T-helper 1 cell treated with Interleukin-12 subunit alpha and Interleukin-12 subunit beta and Interleukin-4 antibody, amounts not matched to agents 30 μg/mL and 1 μg/mL, for 36 hours (primary cell): ENCODE results near the gene RAMAC.
"Not testable (repeated sequence)": the region's sequence is repeated elsewhere in the genome, so short reads cannot be mapped to it uniquely, and the experiment has no call there.

ENCODE experiments used
- H3K27ac Mint-ChIP-seq: one replicate; pipeline ENCODE4 v1.8.0; 2021; ENCODE audit warnings: mild to moderate bottlenecking, mixed read lengths
- H3K27me3 Mint-ChIP-seq: one replicate; pipeline ENCODE4 v1.8.0; 2021; ENCODE audit warnings: low read depth, mixed read lengths
- H3K36me3 Mint-ChIP-seq: one replicate; pipeline ENCODE4 v1.8.0; 2021; ENCODE audit warnings: low read depth, mixed read lengths
- H3K4me1 Mint-ChIP-seq: one replicate; pipeline ENCODE4 v1.8.0; 2021; ENCODE audit warnings: low read depth, mixed read lengths
- H3K4me3 Mint-ChIP-seq: one replicate; pipeline ENCODE4 v1.8.0; 2021; ENCODE audit warnings: mild to moderate bottlenecking, moderate library complexity, mixed read lengths
- H3K9me3 Mint-ChIP-seq: one replicate; pipeline ENCODE4 v1.8.0; 2021; ENCODE audit warnings: mixed read lengths

RAMAC gene

DNA sequence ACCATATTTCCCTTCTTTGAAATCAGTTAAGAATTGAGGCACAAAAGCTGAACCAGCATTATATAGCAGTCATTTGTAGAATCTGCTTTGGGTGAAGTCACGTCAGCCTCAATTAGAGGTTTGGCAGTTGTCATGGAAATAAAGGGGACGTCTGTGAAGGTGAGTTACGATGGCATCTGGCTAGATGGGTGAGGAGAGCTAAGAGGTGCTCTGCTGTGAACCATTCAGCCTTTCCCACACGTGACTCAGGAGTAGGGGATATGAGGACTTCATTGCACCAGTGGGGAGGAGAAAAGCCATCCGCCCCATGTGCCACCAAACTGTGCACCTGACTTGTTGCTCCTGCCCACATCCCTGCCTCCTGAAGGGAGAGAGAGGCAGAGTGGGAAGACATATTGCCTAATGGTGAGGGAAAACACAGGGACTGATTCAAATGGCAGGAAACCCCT lies 28.2 kb downstream of the RAMAC start:
- H3K4me1 Mint-ChIP-seq = peaks cover 40% of the 10 kb centered on the region

GRCh38 chr15:83015361-83015760 lies 29.4 kb downstream of the RAMAC start:
- H3K27me3 Mint-ChIP-seq = no peaks in the 10 kb centered on the region
- H3K27ac Mint-ChIP-seq = no peak overlapping the region
- peaks cover 33% of the 10 kb centered on the region for H3K4me1 Mint-ChIP-seq
- peaks cover 26% of the 10 kb centered on the region for H3K36me3 Mint-ChIP-seq
- no peak overlapping the region for H3K4me3 Mint-ChIP-seq
- H3K9me3 Mint-ChIP-seq = no peaks in the 10 kb centered on the region

More for the DNA sequence above, 28.2 kb downstream of the RAMAC start:
- Mint-ChIP-seq H3K9me3 (no peaks in the 10 kb centered on the region), H3K27me3 (no peaks in the 10 kb centered on the region), H3K36me3 (peaks cover 29% of the 10 kb centered on the region), H3K27ac (peak overlapping the region; percentile 51), H3K4me3 (no peak overlapping the region)

DNA sequence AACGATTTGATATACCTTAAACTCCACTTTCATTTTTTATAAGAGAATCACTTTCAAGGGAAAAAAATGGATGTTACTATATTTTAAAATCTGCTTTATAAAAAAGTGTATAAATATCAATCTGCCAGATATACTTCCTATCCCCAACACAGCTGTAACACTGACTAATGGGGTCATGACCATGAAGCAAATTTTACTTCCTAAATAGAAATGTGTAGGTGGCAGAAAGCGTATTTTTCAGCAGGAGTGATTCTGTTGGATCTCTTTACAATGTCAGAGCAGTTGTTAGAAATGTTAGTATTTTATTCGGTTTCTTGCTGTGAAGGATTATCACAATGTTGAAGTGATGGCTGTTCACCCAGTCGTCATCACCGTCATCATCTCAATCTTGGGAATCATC lies 30.9 kb downstream of the RAMAC start:
- no peak overlapping the region for H3K27ac Mint-ChIP-seq
- H3K4me3 Mint-ChIP-seq = no peak overlapping the region
- H3K4me1 Mint-ChIP-seq = peaks cover 25% of the 10 kb centered on the region
- peaks cover 26% of the 10 kb centered on the region for H3K36me3 Mint-ChIP-seq
- H3K9me3 Mint-ChIP-seq = no peaks in the 10 kb centered on the region
- no peaks in the 10 kb centered on the region for H3K27me3 Mint-ChIP-seq

DNA sequence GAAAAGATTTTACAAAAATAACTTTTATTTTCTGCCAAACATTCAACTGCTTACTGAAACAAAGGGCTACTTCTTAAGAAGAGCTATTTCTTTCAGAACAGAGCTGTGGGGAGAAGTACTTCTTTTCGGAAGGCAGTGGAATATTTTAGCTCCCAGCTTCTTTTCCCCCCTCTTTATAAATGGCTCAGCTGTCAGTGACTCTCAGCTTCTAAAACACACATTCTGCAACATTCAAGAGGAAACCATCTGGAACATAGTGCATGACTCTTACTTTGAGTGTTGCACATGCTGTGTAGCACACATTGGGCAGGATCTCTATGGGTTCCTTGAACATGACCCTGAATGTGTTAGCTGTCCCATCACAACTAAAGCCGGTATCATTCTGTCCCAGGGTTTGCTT lies 32.4 kb downstream of the RAMAC start:
- Mint-ChIP-seq H3K36me3 (peaks cover 26% of the 10 kb centered on the region), H3K9me3 (no peaks in the 10 kb centered on the region), H3K4me3 (no peak overlapping the region), H3K4me1 (peaks cover 12% of the 10 kb centered on the region), H3K27ac (no peak overlapping the region), H3K27me3 (no peaks in the 10 kb centered on the region)

GRCh38 chr15:83030021-83030420 lies 44.0 kb downstream of the RAMAC start:
- Mint-ChIP-seq H3K4me3 (no peak overlapping the region), H3K4me1 (peaks cover 3% of the 10 kb centered on the region), H3K9me3 (peaks cover 6% of the 10 kb centered on the region), H3K27ac (no peak overlapping the region), H3K36me3 (peaks cover 33% of the 10 kb centered on the region), H3K27me3 (no peaks in the 10 kb centered on the region)

- H3K27me3 Mint-ChIP-seq, H3K27ac Mint-ChIP-seq, H3K9me3 Mint-ChIP-seq, H3K4me3 Mint-ChIP-seq, H3K4me1 Mint-ChIP-seq: not testable (repeated sequence)
- peaks cover 42% of the 10 kb centered on the region for H3K36me3 Mint-ChIP-seq
These were observed 45.2 kb downstream of the RAMAC start for GRCh38 chr15:83031234-83031633.

- H3K27ac Mint-ChIP-seq = peak overlapping the region; percentile 27
- no peak overlapping the region for H3K4me3 Mint-ChIP-seq
- H3K36me3 Mint-ChIP-seq = peaks cover 60% of the 10 kb centered on the region
- H3K9me3 Mint-ChIP-seq = peaks cover 12% of the 10 kb centered on the region
- H3K27me3 Mint-ChIP-seq = no peaks in the 10 kb centered on the region
- H3K4me1 Mint-ChIP-seq = peaks cover 30% of the 10 kb centered on the region
These were observed 50.2 kb downstream of the RAMAC start for GRCh38 chr15:83036253-83036652.

DNA sequence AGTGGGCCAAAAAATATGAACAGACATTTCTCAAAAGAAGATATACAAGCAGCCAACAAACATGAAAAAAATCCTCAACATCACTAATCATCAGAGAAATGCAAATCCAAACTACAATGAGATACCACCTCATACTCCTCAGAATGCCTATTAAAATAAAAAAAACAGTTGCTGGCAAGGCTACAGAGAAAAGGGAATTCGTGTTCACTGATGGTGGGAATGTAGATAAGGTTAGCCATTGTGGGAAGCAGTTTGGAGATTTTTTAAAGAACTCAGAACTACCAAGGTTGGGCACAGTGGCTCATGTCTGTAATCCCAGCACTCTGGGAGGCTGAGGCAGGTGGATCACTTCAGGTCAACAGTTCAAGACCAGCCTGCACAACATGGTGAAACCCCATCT lies 53.2 kb downstream of the RAMAC start:
- Mint-ChIP-seq H3K4me3 (no peak overlapping the region), H3K36me3 (peaks cover 65% of the 10 kb centered on the region), H3K9me3 (peaks cover 9% of the 10 kb centered on the region), H3K27me3 (no peaks in the 10 kb centered on the region), H3K4me1 (peaks cover 35% of the 10 kb centered on the region), H3K27ac (no peak overlapping the region)
